Measurements from ENCODE around the gene COX4I2. TPM values are rescaled to one million over a fixed set of nuclear protein-coding genes. Genes with fewer than 3 reads are reported as not detected.
"Not testable (repeated sequence)": the region's sequence is repeated elsewhere in the genome, so short reads cannot be mapped to it uniquely, and the experiment has no call there.

COX4I2 gene
- total RNA-seq, 1 donor from 2014 or later: not detected

GRCh38 chr20:31595654-31596411 is 41.9 kb upstream of the COX4I2 start:
- H3K4me3 ChIP-seq (ENCODE audit: low read depth, low read length): no peak overlapping the region
- DNase-seq (ENCODE audit: low read depth): no peak
- no peak for TF ChIP-seq CTCF (conservative IDR thresholded peaks at IDR 0.05; ENCODE audit: low read depth, low read length)

DNA sequence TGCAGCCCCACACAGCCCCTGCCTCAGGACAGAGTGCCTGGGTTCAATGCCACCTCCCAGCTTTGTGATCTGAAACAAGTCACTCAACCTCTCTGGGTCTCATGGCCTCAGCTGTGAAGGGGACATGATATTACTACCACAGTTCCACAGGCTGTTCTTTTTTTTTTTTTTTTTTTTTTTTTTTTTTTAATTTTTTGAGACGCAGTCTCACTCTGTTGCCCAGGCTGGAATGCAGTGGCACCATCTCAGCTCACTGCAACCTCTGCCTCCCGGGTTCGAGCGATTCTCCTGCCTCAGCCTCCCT is 41.3 kb upstream of the COX4I2 start:
- not testable (repeated sequence) for DNase-seq (ENCODE audit: low read depth); H3K4me3 ChIP-seq (ENCODE audit: low read depth, low read length)

DNA sequence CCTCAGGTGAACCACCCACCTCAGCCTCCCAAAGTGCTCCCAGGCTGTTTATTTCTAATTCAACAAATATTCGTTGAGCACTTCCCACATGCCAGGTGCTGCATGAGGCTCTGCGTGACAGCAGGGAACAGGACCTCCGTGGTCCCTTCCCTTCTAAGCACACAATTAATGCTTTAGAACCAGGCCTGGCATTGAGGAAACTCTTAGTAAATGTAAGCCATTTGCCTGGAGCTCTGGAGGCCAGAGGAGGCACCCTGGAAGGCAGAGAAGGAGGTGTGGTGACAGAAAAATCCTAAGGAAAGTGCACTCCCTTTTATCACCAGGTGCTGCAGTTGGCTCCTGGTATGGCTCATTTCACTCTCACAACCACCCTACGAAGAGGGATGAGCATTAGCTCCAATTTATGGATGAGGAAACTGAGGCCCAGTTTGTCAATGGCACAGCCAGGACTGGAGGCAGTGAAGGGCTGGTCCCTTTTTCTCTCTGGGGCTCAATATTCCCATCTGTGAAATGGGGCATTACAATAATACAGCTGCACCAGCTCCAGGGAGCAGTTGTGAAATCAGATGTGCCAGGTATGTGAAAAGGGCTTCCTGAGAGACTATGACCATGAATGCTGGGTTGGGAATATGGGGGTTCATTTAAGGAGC is 40.8 kb upstream of the COX4I2 start:
- no peak for TF ChIP-seq CTCF (conservative IDR thresholded peaks at IDR 0.05; ENCODE audit: low read depth, low read length)
- DNase-seq (ENCODE audit: low read depth): no peak
- H3K4me3 ChIP-seq (ENCODE audit: low read depth, low read length): no peak overlapping the region

- DNase-seq (ENCODE audit: low read depth): no peak
- TF ChIP-seq CTCF (conservative IDR thresholded peaks at IDR 0.05; ENCODE audit: low read depth, low read length): no peak
- H3K4me3 ChIP-seq (ENCODE audit: low read depth, low read length): no peak overlapping the region
These were observed 40.2 kb upstream of the COX4I2 start for GRCh38 chr20:31597481-31597855.

- no peak for DNase-seq (ENCODE audit: low read depth)
- H3K4me3 ChIP-seq (ENCODE audit: low read depth, low read length): no peak overlapping the region
- TF ChIP-seq CTCF (conservative IDR thresholded peaks at IDR 0.05; ENCODE audit: low read depth, low read length): no peak
These were observed 35.3 kb upstream of the COX4I2 start for GRCh38 chr20:31602431-31602778.

DNA sequence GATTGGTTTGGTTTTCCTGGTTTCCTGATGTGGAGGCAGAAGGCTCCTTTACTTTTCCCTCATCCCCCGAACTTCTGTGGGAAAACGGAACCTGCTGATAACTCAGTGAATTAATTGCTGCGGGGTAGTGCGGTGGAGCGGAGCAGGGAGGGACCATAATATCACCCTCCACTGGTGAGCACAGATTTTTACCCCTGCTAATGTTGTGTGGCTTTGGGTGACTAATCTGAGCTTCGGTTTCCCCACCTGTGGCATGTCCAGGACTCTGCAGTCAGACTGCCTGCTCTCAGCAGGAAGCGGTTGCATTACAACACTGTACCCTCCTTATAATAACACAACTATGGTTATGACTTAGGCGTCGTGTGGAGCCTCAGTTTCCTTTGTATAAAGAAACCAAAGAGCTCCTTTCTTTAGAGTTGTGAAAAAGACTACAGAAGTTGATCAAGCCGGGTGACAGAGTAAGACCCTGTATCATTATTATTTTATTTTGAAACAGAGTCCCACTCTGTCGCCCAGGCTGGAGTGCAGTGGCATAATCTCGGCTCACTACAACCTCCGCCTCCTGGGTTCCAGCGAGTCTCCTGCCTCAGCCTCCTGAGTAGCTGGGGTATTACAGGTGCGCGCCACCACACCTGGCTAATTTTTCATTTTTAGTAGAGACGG is 34.8 kb upstream of the COX4I2 start:
- no peak overlapping the region for H3K4me3 ChIP-seq (ENCODE audit: low read depth, low read length)
- TF ChIP-seq CTCF (conservative IDR thresholded peaks at IDR 0.05; ENCODE audit: low read depth, low read length): no peak
- no peak for DNase-seq (ENCODE audit: low read depth)

DNA sequence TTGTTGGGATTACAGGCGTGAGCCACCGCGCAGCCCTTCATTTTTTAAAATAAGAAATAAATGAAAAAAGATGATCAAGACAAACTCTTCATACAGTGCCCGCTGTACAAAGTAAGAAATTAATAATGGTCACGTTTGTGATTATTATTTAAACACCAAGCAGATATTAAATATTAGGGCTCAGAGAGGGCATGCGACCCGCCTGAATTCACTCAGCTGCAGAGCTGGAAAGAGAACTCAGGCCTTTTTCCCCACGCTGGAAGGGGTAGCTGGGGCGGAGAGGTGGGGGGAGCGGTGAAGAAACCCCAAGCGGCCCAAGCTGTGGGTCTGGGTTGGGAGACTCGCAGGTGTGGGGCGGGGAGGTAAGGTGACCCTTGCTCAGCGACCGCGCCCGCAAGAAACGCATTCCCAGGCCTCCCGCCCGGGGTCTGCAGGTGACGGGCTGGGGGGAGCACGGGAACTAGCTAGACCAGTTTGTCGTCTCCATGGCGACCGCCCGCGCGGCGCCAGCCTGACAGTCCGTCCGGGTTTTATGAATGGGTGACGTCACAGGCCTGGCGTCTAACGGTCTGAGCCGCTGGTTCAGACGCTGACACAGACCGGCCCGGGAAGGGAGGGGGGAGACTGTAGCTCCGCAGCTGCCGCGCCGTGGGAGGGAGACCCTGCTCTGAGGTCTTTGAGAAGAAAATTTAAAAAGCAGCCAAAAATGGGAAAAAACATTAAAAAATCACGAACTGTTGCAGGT is 33.7 kb upstream of the COX4I2 start:
- no peak for DNase-seq (ENCODE audit: low read depth)
- H3K4me3 ChIP-seq (ENCODE audit: low read depth, low read length): peak overlapping the region; percentile 95
- no peak for TF ChIP-seq CTCF (conservative IDR thresholded peaks at IDR 0.05; ENCODE audit: low read depth, low read length)

All from epithelial cell of proximal tubule (primary cell).